HG02973 (cell line): Measurements from ENCODE around the gene TLE7.

ENCODE experiments used
- ATAC-seq: cut with Tn5 transposase; IDR thresholded peaks from one replicate; pipeline ENCODE4 v1.9.1; 2021; ENCODE audit warnings: moderate library complexity; ENCODE audit not compliant: unreplicated experiment

TLE7 gene

DNA sequence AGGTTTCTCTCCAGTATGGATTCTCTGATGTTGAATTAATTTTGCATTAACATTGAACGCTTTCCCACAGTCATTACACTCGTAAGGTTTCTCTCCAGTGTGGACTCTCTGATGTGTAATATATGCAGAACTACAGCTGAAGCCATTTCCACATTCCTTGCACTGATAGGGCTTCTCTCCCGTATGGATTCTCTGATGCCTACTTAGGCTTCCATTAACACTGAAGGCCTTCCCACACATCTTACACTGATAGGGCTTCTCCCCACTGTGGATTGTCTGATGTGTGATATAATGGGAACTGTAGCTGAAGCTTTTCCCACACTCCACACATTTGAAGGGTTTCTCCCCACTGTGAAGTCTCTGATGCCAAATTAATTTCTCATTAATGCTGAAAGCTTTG is 7.2 kb upstream of the TLE7 start:
- no peak for ATAC-seq

DNA sequence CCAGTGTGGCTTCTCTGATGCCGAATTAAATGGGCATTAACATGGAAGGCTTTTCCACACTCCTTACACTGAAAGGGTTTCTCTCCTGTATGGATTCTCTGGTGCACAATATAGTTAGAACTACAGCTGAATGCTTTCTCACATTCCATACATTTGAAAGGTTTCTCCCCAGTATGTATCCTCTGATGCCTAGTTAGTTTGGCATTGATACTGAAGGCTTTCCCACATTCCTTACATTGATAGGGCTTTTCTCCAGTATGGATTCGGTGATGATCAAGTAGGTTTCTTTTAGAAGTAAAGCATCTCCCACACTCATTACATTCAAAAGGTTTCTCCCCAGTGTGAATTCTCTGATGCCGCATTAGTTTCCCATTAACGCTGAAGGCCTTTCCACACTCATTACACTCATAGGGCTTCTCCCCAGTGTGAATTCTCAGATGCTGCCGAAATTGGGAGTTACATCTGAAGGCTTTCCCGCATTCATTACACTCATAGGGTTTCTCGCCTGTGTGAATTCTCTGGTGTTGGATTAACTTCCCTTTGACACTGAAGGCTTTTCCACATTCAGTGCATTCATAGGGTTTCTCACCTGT is 6.5 kb upstream of the TLE7 start:
- ATAC-seq, result no peak

DNA sequence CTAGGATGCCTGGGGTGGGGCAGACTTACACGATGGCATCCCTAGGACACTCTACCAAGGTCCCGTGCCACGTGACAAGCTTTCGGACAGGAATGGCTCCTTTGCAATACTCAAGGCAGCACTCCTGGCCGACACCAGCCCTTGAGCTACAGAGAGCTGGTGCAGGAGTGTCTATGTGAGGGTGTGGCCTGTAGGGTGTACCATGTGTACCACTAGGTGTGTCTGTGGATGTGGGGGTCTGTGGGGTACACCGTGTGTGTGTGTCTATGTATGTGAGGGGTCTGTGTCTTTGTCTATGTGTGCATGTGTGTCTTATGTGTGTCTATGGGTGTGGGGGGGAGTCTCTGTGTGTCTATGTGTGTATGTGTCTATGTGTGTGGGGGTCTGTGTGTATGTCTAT is 1.9 kb upstream of the TLE7 start:
- ATAC-seq, result no peak

DNA sequence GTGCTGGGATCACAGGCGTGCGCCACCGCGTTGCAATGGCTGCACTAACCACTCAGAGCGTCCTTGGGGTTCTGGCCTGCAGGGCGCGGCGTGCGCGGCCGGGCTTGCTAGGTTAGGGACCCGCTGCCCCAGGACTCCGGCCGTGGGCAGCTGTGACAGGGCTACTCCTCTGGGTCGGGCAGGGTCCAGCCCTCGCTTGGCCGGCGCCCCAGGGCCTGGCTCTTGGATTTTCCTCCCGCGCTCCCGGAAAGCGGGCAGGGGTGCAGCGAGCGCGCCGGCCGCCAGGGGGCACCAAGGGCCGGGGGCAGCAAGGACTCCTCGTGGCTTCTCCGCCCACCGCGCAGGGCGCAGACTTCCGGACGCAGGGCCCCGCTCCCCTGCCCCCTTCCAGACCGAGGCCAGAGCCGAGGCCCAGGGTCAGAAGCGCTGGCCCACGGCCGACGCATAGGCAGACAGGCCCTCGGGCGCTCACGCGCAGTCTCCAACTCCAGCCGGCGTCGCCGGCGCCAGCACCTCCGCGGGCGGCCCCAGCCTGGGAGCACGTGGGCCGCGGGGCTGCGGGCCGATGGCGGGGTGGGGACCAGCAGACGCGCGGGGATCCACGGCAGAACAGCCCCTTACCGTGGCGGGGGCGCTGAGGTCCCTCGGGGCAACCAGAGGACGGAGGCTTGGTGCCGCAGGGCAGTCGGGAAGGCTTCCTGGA is 355 bp downstream of the TLE7 start:
- no peak for ATAC-seq

DNA sequence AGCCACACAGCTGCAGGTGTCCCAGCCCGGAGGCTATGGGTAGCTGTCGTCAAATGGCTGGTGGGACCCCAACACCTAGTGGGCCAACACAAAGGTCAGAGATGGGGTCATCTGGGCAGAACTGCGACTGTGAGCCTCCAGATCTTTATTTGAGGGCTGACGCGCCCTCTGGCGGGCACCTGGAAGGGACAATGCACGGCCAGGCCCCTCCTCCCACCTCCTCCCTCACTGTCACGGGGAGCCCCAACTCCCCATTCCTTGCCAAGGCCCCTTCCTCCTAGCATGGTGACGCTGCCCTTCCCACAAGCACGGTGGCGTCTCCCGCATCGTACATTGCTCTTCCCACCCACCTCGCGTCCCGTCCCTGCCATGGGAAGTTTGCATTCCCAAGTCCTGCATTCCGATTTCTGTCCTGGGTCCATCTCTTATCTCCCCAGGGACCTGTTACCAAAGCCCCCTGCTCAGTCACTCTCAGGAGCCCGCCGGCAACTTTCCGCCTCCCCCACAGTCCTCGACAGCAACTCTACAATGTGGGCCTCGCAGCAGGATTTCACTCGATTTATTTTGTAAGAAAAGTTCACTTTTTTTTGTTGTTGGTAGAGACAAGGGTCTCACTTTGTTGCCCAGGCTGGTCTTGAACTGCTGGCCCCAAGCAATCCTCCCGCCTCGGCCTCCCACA is 1.0 kb downstream of the TLE7 start:
- ATAC-seq, result no peak

DNA sequence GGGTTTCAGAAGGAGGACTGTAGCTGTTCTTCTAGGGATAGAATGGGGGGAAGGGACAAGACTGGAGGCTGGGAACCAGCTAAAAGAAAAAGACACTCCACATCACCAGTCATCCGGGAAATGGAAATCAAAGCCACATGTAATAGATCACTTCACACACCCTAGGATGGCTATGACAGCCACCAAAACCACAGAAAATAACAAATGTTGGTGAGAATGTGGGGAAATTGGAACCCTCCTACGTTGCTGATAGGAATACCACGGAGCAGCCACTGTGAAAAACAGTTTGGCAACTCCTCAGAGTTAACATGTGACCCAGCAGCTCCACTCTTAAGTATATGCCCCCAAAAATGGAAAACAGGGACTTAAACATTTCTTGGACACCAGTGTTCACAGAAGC is 2.3 kb downstream of the TLE7 start:
- no peak for ATAC-seq

DNA sequence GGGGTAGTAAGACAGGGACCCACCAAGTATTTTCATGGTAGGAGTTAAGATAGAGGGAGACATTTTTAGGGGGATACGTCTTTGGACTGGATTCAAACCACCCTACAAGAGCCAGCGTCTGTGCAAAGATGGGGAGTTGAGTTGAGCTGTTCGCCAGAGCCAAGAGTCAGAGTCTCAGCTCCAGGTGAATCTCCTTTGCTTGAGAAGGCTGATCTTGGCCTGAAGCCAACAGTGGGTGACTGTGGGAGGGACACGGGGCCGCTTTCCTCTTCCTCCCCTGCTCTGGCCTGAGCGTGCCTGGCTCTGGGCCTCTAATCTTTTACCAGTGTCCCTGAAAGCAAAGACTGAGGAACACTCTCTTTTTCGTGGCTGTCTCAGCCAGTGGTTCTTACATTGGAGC is 5.4 kb downstream of the TLE7 start:
- no peak for ATAC-seq

DNA sequence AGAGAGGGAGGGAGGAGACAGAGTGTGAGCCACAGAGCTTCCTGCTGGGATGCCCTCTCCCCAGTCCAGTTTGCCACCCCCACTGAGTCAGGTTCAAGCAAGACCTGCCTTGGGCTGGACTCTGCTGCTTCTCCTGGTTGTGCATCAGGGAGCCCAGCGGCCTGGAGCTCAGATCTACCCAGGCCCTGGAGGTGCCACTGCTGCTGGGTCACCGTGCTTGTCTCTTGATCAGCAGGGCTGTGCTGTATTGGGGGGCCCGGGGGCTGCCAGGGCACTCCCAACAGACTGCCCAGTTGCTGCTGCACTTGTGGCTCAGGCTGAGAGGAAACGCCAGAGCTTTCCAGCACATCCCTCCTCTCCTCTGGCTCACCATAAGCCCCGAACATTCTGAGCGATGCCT is 8.9 kb downstream of the TLE7 start:
- ATAC-seq, result no peak

DNA sequence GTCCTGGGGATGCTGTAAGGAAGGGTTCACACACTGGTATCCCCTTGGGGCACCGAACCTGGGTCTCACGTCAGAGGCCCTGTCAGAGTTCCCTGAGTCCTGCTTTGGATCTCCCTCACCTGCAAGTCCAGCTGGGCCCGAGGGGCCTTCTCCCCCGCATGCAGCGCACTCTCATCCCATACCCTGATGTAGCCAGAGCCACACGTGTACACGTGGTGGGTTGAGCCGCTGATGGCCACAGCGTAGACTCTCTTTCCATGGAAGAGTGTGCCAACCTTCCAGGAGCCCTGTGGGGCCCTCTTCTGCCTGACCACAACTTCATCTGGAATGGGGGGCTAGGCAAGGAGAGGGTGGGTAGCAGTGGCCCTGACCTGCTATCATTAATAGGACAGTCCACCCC is 9.9 kb downstream of the TLE7 start:
- ATAC-seq, result no peak

DNA sequence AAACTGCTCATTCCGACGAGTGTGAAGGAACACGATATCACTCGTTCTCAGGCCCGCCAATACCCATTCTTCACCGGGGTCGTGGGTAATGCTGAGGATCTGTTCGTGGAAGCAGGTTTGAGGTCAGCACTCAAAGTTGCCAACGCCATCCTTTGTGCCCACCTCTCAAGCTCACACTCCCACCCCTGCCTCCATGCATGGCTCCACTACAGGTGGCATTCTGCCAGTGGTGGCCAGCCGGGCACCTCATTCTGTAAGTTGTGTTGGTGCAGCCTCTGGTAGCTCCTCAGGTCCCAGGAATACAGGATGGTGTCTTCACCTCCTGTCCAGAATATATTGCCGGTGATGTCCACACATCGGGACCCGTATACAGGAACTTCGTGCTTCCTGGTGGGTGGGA is 10.7 kb downstream of the TLE7 start:
- no peak for ATAC-seq

DNA sequence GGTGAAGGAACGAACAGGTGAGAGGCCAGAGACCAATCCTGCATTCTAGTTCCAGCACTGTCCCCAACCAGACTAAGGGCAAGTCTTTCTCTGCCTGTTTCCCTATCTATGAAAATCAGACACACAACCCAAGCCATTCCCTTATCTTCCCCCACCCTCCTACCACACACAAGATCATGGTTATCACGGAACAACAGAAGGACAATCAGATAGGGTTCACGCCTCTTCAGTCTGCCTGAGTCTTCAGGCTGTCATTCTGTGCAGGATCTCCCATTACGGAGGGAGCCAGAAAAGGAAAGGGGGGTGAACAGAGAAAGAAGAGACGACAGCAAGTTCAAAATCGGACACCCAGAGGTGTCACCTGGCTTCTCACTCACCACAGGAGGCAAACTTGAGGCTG is 11.1 kb downstream of the TLE7 start:
- no peak for ATAC-seq

DNA sequence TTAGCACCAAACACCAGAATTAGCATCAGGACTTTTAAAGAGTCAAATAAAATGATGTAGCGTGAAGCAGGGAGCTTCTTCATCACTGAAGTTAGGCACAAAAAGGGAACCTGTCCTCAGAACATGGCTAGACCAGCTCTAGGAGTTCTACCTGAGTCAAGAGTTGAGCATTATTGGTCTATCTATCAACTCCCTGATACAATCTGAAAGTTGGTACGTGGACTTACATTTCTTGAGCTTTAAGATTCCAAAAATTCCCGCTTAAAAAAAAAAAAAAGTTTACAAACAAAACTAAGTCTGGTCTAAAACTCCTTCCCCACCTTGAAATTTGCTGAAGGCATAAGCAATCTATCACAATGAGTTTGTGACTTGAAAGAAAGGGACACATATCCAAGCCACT is 12.3 kb downstream of the TLE7 start:
- no peak for ATAC-seq

DNA sequence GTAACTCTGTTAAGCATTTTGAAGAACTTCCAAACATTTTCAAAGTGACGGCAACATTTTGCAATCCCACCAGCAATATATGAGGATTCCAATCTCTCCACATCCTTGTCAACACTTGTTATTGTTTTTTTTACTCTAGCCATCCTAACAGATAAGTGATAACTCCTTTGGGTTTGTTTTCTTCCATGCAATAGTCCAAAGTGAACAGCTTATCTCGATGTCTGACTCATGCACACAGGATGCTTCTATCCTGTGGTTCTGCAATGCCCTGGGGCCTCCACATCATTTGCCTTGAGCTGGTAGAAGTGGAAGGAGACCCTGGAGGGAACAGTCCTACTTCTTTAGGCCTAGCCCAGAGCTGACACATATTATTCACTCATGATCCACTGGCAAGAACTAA is 13.0 kb downstream of the TLE7 start:
- no peak for ATAC-seq

DNA sequence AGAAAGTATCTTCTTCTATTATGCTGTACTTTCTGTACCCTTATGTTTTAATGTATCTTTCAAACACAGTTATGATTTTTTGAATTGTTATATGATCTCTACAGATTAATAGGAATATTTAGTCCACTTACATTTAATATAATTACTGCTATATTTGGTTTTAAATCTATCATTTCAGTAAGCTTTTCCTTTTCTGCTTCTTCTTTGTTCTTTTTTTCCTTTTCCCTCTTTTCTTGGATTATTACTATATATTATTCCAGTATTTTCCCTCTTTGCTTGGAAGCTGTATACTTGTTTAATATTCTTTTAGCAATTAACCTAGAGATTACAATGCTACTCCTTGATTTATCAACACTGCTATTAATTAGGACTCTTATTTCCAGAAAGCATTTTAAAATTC is 13.5 kb downstream of the TLE7 start:
- no peak for ATAC-seq

DNA sequence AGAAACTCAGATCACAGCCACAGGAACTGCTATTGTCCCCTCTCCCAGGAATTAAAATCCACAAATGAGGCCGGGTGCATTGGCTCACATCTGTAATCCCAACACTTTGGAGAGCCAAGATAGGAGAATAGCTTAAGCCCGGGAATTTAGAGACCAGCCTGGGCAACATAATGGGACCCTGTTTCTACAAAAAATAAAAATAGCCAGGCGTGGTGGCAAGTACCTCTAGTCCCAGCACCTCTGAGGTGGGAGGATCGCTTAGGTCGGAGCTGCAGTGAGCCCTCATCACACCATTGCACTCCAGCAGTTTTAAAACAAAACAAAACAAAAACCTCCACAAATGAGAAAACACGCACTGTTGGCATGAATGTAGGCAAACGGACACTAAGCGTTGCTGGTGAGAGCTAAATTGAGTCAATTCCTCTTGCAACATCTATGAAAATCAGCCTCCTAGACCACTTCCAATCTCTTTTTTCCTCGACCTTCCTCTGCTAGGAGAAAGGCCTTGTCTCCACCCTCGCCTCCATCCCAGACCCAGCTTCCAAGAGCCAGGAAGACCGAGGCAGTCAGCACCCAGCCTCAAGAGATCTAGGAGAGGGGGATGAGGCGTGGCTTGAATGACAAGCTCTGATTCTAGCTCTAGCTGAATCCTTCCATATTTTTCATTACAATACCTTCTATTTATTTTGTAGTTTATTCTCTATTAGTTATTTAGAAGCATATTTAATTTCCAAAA is 14.8 kb downstream of the TLE7 start:
- no peak for ATAC-seq

DNA sequence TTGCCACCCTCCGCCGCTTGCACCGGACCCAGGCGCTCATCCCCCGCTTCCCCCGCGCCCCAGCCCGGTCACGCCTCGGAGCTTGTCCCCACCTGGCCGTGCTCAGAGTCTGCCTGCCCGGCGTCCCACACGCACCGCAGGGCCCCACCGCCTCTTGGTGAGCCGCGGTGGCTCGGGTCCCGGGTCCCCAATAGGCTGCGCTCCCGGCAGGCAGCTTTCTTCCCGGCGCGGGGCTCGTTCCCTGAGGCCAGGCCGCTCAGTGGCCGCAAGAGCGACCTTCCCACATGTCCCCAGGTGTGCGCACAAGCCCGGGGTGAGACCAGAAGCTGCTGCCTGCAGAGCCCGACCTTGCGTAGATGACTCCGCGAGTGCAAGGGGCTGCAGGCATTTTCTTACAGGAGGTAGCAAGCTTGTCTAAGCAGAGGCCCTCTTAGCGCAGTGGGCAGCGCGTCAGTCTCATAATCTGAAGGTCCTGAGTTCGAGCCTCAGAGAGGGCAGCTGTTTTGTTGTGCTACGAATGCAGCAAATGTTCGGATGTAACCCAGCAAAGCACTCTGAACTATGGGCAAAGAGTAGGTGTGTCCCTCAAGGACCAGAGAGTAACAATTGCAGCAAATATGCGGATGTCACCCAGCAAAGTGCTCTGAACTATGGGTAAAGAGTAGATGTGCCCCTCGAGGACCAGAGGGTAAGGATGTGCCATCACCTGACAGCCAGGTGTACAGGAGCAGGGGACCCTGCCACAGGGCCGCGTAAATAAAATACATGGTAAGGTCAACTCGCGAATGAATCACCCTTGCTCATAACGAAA is 15.6 kb downstream of the TLE7 start:
- no peak for ATAC-seq

DNA sequence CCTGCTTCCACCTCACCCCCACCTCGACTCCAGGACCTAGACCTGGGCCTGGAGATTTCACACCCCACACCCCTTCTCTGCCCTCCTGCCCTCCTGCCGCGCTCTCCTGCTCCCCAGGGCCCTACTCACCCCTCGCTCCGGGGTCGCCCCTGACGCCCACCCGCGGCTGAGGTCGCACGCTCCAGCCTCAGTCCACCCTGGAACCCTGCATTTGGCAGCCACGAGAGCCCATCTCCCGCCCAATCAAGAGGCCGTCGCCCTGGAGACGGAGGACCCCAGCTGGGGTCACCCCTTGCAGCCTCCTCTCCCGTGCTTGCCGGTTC is 16.1 kb downstream of the TLE7 start:
- ATAC-seq, result no peak

DNA sequence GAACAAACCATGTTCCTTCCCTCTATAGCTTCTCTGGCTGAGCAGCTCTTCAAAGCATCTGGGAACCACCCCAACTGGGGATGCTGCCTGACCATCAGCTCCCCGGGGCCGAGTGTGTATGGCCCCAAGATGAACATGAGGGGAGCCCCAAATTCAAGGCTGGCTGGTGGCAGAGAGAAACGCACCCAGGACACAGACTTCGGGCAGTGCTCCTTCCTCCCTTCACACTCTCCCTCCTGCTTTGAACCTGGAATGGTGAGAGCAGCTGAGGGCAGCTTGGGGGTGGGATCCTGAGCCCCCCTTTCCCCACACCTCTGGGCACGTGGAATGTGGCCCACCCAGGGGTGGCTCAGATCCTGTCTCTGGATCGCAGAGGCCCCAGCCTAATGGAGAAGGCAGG is 17.2 kb downstream of the TLE7 start:
- ATAC-seq, result no peak

DNA sequence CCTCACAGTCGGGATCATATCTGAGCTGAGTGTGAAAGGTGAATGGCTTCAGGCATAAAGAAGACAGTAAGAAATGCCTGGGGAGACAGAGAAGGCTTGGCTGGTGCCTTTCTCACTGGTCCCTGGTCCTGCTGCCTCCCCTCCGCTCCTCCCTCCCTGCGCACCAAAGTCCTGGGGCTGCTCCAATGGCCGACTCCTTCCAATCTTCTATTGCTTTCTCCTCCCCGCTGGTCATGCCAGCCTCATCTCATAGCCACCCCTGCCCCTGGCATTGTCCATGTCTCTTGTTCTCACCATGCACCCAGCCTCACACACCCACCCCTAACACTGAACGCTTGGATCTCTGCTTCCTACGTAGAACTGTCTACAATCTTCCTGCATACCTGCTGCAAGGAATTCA is 18.0 kb downstream of the TLE7 start:
- ATAC-seq, result no peak

DNA sequence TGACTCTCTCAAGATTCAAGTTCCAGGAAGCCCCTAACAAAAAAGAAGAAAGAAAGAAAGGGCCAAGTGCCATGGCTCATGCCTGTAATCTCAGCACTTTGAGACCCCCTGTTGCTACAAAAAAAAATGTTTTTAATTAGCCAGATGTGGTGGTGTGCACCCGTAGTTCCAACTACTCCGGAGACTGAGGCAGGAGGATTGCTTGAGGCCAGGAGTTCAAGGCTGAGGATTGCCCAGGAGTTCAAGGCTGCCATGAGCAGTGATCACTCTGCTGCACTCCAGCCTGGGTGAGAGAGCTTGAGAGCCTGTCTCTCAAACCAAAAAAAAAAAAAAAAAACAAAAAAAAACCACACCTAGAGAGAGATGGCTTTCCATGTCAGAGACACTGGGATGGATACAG is 18.8 kb downstream of the TLE7 start:
- no peak for ATAC-seq

DNA sequence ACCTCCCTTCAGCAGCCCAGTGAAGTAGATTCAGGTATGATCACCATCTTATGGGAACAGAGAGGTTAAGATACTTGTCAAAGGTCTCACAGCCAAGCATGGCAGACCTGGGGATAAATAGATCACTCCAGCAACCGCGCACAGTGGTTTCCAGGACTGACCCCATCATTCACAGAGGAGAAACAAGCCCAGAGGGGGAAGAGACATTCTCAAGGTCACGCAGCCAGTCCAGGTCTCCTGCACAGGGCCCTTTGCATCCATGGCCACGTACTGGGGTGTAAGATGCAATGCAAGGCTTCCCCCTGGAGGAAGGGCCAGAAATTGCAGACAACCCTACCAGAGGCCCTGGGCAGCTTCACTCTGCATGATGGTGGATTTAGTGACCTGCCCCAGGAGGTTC is 19.9 kb downstream of the TLE7 start:
- no peak for ATAC-seq
